ENCODE results near the gene ATG12. TPM values are rescaled to one million over a fixed set of nuclear protein-coding genes. Genes with fewer than 3 reads are reported as not detected.
A peak's percentile ranks its signal among the peaks of the same experiment; 100 is the strongest.

ATG12 gene
- polyA plus RNA-seq, 1 donor from 2014 or later, result 141 TPM

- Histone ChIP-seq H3K79me2 (replicated peaks; ENCODE audit: insufficient read depth, low read length) (peaks cover 24% of the 10 kb centered on the region), H3K4me3 (ENCODE audit: low read length) (peak overlapping the region; percentile 17), H3K9me3 (ENCODE audit: low read length) (no peaks in the 10 kb centered on the region), H3K27me3 (ENCODE audit: insufficient read depth, low read depth, low read length) (no peaks in the 10 kb centered on the region), H4K20me1 (ENCODE audit: insufficient read depth) (no peaks in the 10 kb centered on the region), H3K36me3 (ENCODE audit: insufficient read depth, low read length) (peaks cover 9% of the 10 kb centered on the region), H3K4me2 (ENCODE audit: low read length) (no peak overlapping the region), H3F3A (ENCODE audit: insufficient read depth, low read length, poor library complexity, severe bottlenecking) (no peaks in the 10 kb centered on the region), H2AFZ (ENCODE audit: low read depth, low read length) (no peak overlapping the region), H3K9me2 (ENCODE audit: insufficient read depth, low read length) (no peaks in the 10 kb centered on the region), H3K9ac (ENCODE audit: low read length) (no peak overlapping the region), H3K27ac (ENCODE audit: low read length) (no peak overlapping the region)
- TF ChIP-seq EP300 (conservative IDR thresholded peaks at IDR 0.05; ENCODE audit: poor library complexity, severe bottlenecking), result no peak
- TF ChIP-seq SMC3 (conservative IDR thresholded peaks at IDR 0.05; ENCODE audit: poor library complexity), result no peak
- no peak for TF ChIP-seq MXI1 (conservative IDR thresholded peaks at IDR 0.05; ENCODE audit: poor library complexity, severe bottlenecking)
- no peak for TF ChIP-seq TAF1 (IDR thresholded peaks at IDR 0.05; ENCODE audit: low read depth)
- no peak for TF ChIP-seq CTCF (IDR thresholded peaks at IDR 0.05; ENCODE audit: poor library complexity, severe bottlenecking)
- TF ChIP-seq RAD21 (conservative IDR thresholded peaks at IDR 0.05), result no peak
- TF ChIP-seq EZH2 (IDR thresholded peaks at IDR 0.05; ENCODE audit: borderline replicate concordance, insufficient read depth, low read length, poor library complexity, severe bottlenecking), result no peak
Measured at GRCh38 chr5:115811406-115811805, 30.0 kb downstream of the ATG12 start.

GRCh38 chr5:115810761-115811160 is 30.6 kb downstream of the ATG12 start:
- Histone ChIP-seq H3K9ac (ENCODE audit: low read length) (no peak overlapping the region), H3K9me3 (ENCODE audit: low read length) (no peaks in the 10 kb centered on the region), H3K4me3 (ENCODE audit: low read length) (peak overlapping the region; percentile 17), H3K36me3 (ENCODE audit: insufficient read depth, low read length) (peaks cover 9% of the 10 kb centered on the region), H4K20me1 (ENCODE audit: insufficient read depth) (no peaks in the 10 kb centered on the region), H3K9me2 (ENCODE audit: insufficient read depth, low read length) (no peaks in the 10 kb centered on the region), H3K4me2 (ENCODE audit: low read length) (no peak overlapping the region), H3K27me3 (ENCODE audit: insufficient read depth, low read depth, low read length) (no peaks in the 10 kb centered on the region), H2AFZ (ENCODE audit: low read depth, low read length) (no peak overlapping the region), H3F3A (ENCODE audit: insufficient read depth, low read length, poor library complexity, severe bottlenecking) (no peaks in the 10 kb centered on the region), H3K79me2 (replicated peaks; ENCODE audit: insufficient read depth, low read length) (peaks cover 24% of the 10 kb centered on the region), H3K27ac (ENCODE audit: low read length) (no peak overlapping the region)
- TF ChIP-seq TAF1 (IDR thresholded peaks at IDR 0.05; ENCODE audit: low read depth) (no peak), MXI1 (conservative IDR thresholded peaks at IDR 0.05; ENCODE audit: poor library complexity, severe bottlenecking) (no peak), EZH2 (IDR thresholded peaks at IDR 0.05; ENCODE audit: borderline replicate concordance, insufficient read depth, low read length, poor library complexity, severe bottlenecking) (no peak), CTCF (IDR thresholded peaks at IDR 0.05; ENCODE audit: poor library complexity, severe bottlenecking) (no peak), SMC3 (conservative IDR thresholded peaks at IDR 0.05; ENCODE audit: poor library complexity) (no peak), RAD21 (conservative IDR thresholded peaks at IDR 0.05) (no peak), EP300 (conservative IDR thresholded peaks at IDR 0.05; ENCODE audit: poor library complexity, severe bottlenecking) (no peak), REST (IDR thresholded peaks at IDR 0.05; ENCODE audit: borderline replicate concordance) (no peak), POLR2AphosphoS5 (IDR thresholded peaks at IDR 0.05) (no peak)

Data from neural cell (in vitro differentiated cells).